Activated T-helper 9 cell treated with anti-CD3 and anti-CD28 coated beads, Interleukin-2, amount 50 U/mL, for 16 hours (primary cell): ENCODE data around the gene SORBS1.

ENCODE experiments used
- DNase-seq: peaks from one replicate; pipeline ENCODE4 v3.0.0-alpha.2; 2020; ENCODE audit warnings: low read depth

SORBS1 gene

GRCh38 chr10:95315509-95315908, 245.7 kb downstream of the SORBS1 start:
- DNase-seq, result no peak

- DNase-seq, result no peak
These were observed 246.8 kb downstream of the SORBS1 start for GRCh38 chr10:95314192-95314918.

GRCh38 chr10:95312986-95313495, 248.1 kb downstream of the SORBS1 start:
- no peak for DNase-seq

GRCh38 chr10:95312257-95312656, 248.9 kb downstream of the SORBS1 start:
- no peak for DNase-seq

- no peak for DNase-seq
These were observed 251.2 kb downstream of the SORBS1 start for GRCh38 chr10:95309958-95310357.

GRCh38 chr10:95308389-95309302, 252.5 kb downstream of the SORBS1 start:
- DNase-seq, result no peak

GRCh38 chr10:95306851-95307250, 254.3 kb downstream of the SORBS1 start:
- DNase-seq, result no peak

GRCh38 chr10:95306318-95306650, 254.9 kb downstream of the SORBS1 start:
- DNase-seq, result no peak

GRCh38 chr10:95305606-95306317, 255.4 kb downstream of the SORBS1 start:
- DNase-seq, result no peak

- no peak for DNase-seq
These were observed 256.2 kb downstream of the SORBS1 start for GRCh38 chr10:95304976-95305375.

- no peak for DNase-seq
These were observed 256.7 kb downstream of the SORBS1 start for GRCh38 chr10:95304463-95304862.

GRCh38 chr10:95303950-95304349, 257.2 kb downstream of the SORBS1 start:
- DNase-seq, result no peak

GRCh38 chr10:95303535-95303934, 257.6 kb downstream of the SORBS1 start:
- DNase-seq, result no peak

GRCh38 chr10:95300022-95300539, 261.1 kb downstream of the SORBS1 start:
- DNase-seq, result no peak

GRCh38 chr10:95297402-95297801, 263.8 kb downstream of the SORBS1 start:
- no peak for DNase-seq

- DNase-seq, result no peak
These were observed 264.4 kb downstream of the SORBS1 start for GRCh38 chr10:95296764-95297163.

- DNase-seq, result no peak
These were observed 266.0 kb downstream of the SORBS1 start for GRCh38 chr10:95295031-95295755.

- no peak for DNase-seq
These were observed 267.5 kb downstream of the SORBS1 start for GRCh38 chr10:95293631-95294030.

GRCh38 chr10:95291365-95292039, 269.7 kb downstream of the SORBS1 start:
- DNase-seq, result no peak

GRCh38 chr10:95290461-95291364, 270.5 kb downstream of the SORBS1 start, which contains the start of gene PDLIM1:
TSS of gene PDLIM1 (minus strand) at chr10:95291003. CDS start at chr10:95290915, 88 bp downstream.
- no peak for DNase-seq
